GM12878 (cell line): Measurements from ENCODE around the gene MSS51. TPM values are rescaled to one million over a fixed set of nuclear protein-coding genes. Genes with fewer than 3 reads are reported as not detected.

Experiments used
- ATAC-seq: fragments of 200-7000 bp; cut with Tn5 transposase; 3 replicates; pipeline ENCODE4 v1.9.1; 2020; ENCODE audit warnings: mild to moderate bottlenecking, moderate library complexity
- BruUV-seq: library from RNA; stranded (reverse); fragments of 400-500 nt; replicated peaks from 2 replicates; lab custom pipeline; 2021; lab: Mats Ljungman, UMichigan
- CTCF ChIA-PET: fragments of 300-600 bp; sonication (Branson Sonifier 250); formaldehyde crosslinking; extraction: SDS; loops from one replicate; lab custom pipeline; 2021; ENCODE audit warnings: inconsistent platforms; lab: Yijun Ruan, JAX
- POLR2A ChIA-PET: fragments of 350-600 bp; formaldehyde crosslinking; extraction: SDS; loops from one replicate; lab custom pipeline; 2021; ENCODE audit warnings: inconsistent platforms; lab: Charles Lee
- RAD21 ChIA-PET: fragments of 300-600 bp; sonication (Branson Sonifier 250); formaldehyde crosslinking; loops from one replicate; lab custom pipeline; 2023; ENCODE audit warnings: antibody characterized with exemption; ENCODE audit not compliant: unreplicated experiment; lab: Charles Lee
- SMC1A ChIA-PET: fragments of 300-600 bp; sonication (Branson Sonifier 250); formaldehyde crosslinking; loops from one replicate; lab custom pipeline; 2023; ENCODE audit not compliant: unreplicated experiment, uncharacterized antibody; lab: Charles Lee
- DNase-seq: peaks from one replicate; pipeline ENCODE4 v3.0.0-alpha.2; 2011; ENCODE audit warnings: low read depth, low spot score
- FAIRE-seq: peaks from 3 replicates; lab custom pipeline; 2011; peaks lifted over from hg19 to GRCh38; lab: Jason Lieb, UNC
- H2AFZ ChIP-seq: 2 replicates; pipeline ENCODE4 v1.6.0; 2011; ENCODE audit warnings: low read depth, low read length, control low read depth; ENCODE audit not compliant: control insufficient read depth
- H3K27ac ChIP-seq: 2 replicates; pipeline ENCODE4 v1.5.1; 2011; ENCODE audit warnings: control low read depth; ENCODE audit not compliant: control insufficient read depth, insufficient read depth
- H3K27me3 ChIP-seq, 2 experiments: replicated peaks in 1 of 2; 2 replicates each; pipeline versions ENCODE4 v1.6.0 to v1.6.1; 2011; ENCODE audit warnings: low read length in 1 of 2; ENCODE audit not compliant: control insufficient read depth in 2 of 2, insufficient read depth in 2 of 2
- H3K36me3 ChIP-seq, 2 experiments: 2 replicates each; pipeline ENCODE4 v1.5.1; 2011; ENCODE audit warnings: low read length in 1 of 2; ENCODE audit not compliant: control insufficient read depth in 2 of 2, insufficient read depth in 2 of 2
- H3K4me1 ChIP-seq: 2 replicates; pipeline ENCODE4 v1.6.1; 2011; ENCODE audit warnings: mild to moderate bottlenecking, low read length, moderate library complexity, mixed read lengths; ENCODE audit not compliant: control insufficient read depth, insufficient read depth
- H3K4me2 ChIP-seq: 2 replicates; pipeline ENCODE4 v1.6.0; 2011; ENCODE audit warnings: control low read depth; ENCODE audit not compliant: control insufficient read depth, insufficient read depth
- H3K4me3 ChIP-seq: fragments of 200-600 bp; sonication (generic); 2 replicates; pipeline ENCODE4 v1.5.1; 2016
- H3K79me2 ChIP-seq: 2 replicates; pipeline ENCODE4 v1.6.0; 2011; ENCODE audit warnings: low read length; ENCODE audit not compliant: control insufficient read depth, insufficient read depth
- H3K9ac ChIP-seq: 2 replicates; pipeline ENCODE4 v1.8.0; 2011; ENCODE audit warnings: low read length, control low read depth, mixed read lengths; ENCODE audit not compliant: control insufficient read depth, insufficient read depth
- H3K9me3 ChIP-seq: replicated peaks from 3 replicates; pipeline ENCODE4 v1.5.1; 2011; ENCODE audit warnings: mild to moderate bottlenecking, low read length; ENCODE audit not compliant: control insufficient read depth, insufficient read depth
- H4K20me1 ChIP-seq: 2 replicates; pipeline ENCODE4 v1.6.0; 2011; ENCODE audit not compliant: control insufficient read depth, insufficient read depth
- CBX5 ChIP-seq: sonication (generic); IDR thresholded peaks from 2 replicates; pipeline ENCODE4 v1.6.1; 2016; ENCODE audit warnings: low read depth, moderate library complexity, mild to moderate bottlenecking, inconsistent platforms
- EED ChIP-seq: sonication (generic); IDR thresholded peaks from 2 replicates; pipeline ENCODE4 v1.6.1; 2016; ENCODE audit warnings: antibody characterized with exemption, low read depth
- EP300 ChIP-seq, 2 experiments: fragments of 150-350 bp in 1 of 2; IDR thresholded peaks; 2 replicates each; pipeline ENCODE4 v1.6.1; 2011 to 2012; ENCODE audit warnings: low read depth in 2 of 2, low read length in 2 of 2, borderline replicate concordance in 1 of 2, improper control_type of control experiment in 1 of 2, inconsistent platforms in 1 of 2; ENCODE audit not compliant: control insufficient read depth in 1 of 2
- ESRRA ChIP-seq: IDR thresholded peaks from 2 replicates; pipeline ENCODE4 v1.6.1; 2012; ENCODE audit warnings: mild to moderate bottlenecking, low read length, improper control_type of control experiment
- HDAC6 ChIP-seq: fragments of 200-600 bp; sonication (generic); IDR thresholded peaks from one replicate; pipeline ENCODE4 v1.8.0; 2017; ENCODE audit warnings: antibody characterized with exemption; ENCODE audit not compliant: unreplicated experiment
- NFIC ChIP-seq: IDR thresholded peaks from 2 replicates; pipeline ENCODE4 v1.6.1; 2012; ENCODE audit warnings: low read depth, mild to moderate bottlenecking, inconsistent platforms, low read length, moderate library complexity
- NR2F1 ChIP-seq: fragments of 450-650 bp; conservative IDR thresholded peaks from 2 replicates; pipeline ENCODE4 v1.6.1; 2017; ENCODE audit warnings: mild to moderate bottlenecking
- PAX8 ChIP-seq: fragments of 450-650 bp; IDR thresholded peaks from 2 replicates; pipeline ENCODE4 v1.6.1; 2017; ENCODE audit warnings: mild to moderate bottlenecking, moderate library complexity
- POLR2AphosphoS5 ChIP-seq: IDR thresholded peaks from 2 replicates; pipeline ENCODE4 v1.6.1; 2011; ENCODE audit warnings: mild to moderate bottlenecking, low read length, inconsistent platforms
- SMAD1 ChIP-seq: fragments of 450-650 bp; IDR thresholded peaks from 2 replicates; pipeline ENCODE4 v1.6.1; 2018; ENCODE audit warnings: mild to moderate bottlenecking, low read depth; ENCODE audit not compliant: partially characterized antibody
- SMAD5 ChIP-seq: IDR thresholded peaks from 2 replicates; pipeline ENCODE4 v1.6.1; 2016; ENCODE audit warnings: antibody characterized with exemption, low read depth
- TCF12 ChIP-seq: IDR thresholded peaks from 2 replicates; pipeline ENCODE4 v1.6.1; 2011; ENCODE audit warnings: low read depth, mild to moderate bottlenecking, low read length
- TCF3 ChIP-seq: IDR thresholded peaks from 2 replicates; pipeline ENCODE4 v1.6.1; 2012; ENCODE audit warnings: low read depth, mild to moderate bottlenecking, low read length, borderline replicate concordance; ENCODE audit not compliant: insufficient read depth
- WRNIP1 ChIP-seq: IDR thresholded peaks from 2 replicates; pipeline ENCODE4 v1.6.1; 2011; ENCODE audit warnings: low read depth, low read length, improper control_type of control experiment, borderline replicate concordance
- WGBS: methylation state at CpG from one replicate; pipeline ENCODE4 v1.1.6; 2016; ENCODE audit warnings: low lambda C conversion rate; ENCODE audit not compliant: insufficient replicate concordance, insufficient coverage; ENCODE audit errors: missing lambda C conversion rate; 5-methylcytosine and 5-hydroxymethylcytosine counted together
- in situ Hi-C: fragments of 300-500 bp; cut with MboI; formaldehyde crosslinking; loops from 9 replicates; pipeline ENCODE4 v1.14.3; 2018; ENCODE audit warnings: mixed read lengths
- intact Hi-C: fragments of 100-400 bp; cut with micrococcal nuclease; formaldehyde crosslinking; loops from one replicate; pipeline ENCODE4 v1.14.2; 2022; ENCODE audit not compliant: unreplicated experiment
- polyA plus RNA-seq, 11 experiments: library from polyadenylated mRNA; depleted of rRNA in 4 of 11; unstranded in 6 of 11; stranded (reverse) in 5 of 11; fragments of >200 nt; fragmentation: Nextera tagmentation in 4 of 11; fragmentation: Illumina TruSeq in 1 of 11; extraction: Ambion mirVana in 4 of 11; extraction: Trizol in 1 of 11; gene quantifications; 1 replicate in 1 of 11; 2 replicates in 10 of 11; pipeline versions ENCODE4 v1.2.1 to v1.2.3, GENCODE V29; 2011 to 2016; ENCODE audit warnings: inconsistent platforms in 2 of 11, missing spikeins in 2 of 11, low read depth in 1 of 11
- total RNA-seq, 4 experiments: library from RNA; depleted of rRNA in 3 of 4; stranded (reverse); fragments of >200 nt in 3 of 4; fragmentation: Illumina TruSeq in 1 of 4; extraction: Trizol in 1 of 4; gene quantifications; 2 replicates each; pipeline versions ENCODE4 v1.2.1 to v1.2.3, GENCODE V29; 2013 to 2021
- TF ChIP-seq, protein P1 (sequence below): fragments of 450-650 bp; IDR thresholded peaks from 2 replicates; pipeline ENCODE4 v1.6.1; 2018; ENCODE audit warnings: borderline replicate concordance, mild to moderate bottlenecking; ENCODE audit not compliant: partially characterized antibody
- TF ChIP-seq, protein P2 (sequence below): fragments of 450-650 bp; IDR thresholded peaks from 2 replicates; pipeline ENCODE4 v1.6.1; 2017; ENCODE audit warnings: low read depth, mild to moderate bottlenecking, moderate library complexity
- TF ChIP-seq, protein P3 (sequence below): fragments of 150-350 bp; IDR thresholded peaks from 2 replicates; pipeline ENCODE4 v1.6.1; 2014; ENCODE audit warnings: mild to moderate bottlenecking, low read depth, low read length
- TF ChIP-seq, protein P4 (sequence below): IDR thresholded peaks from 2 replicates; pipeline ENCODE4 v1.6.1; 2011; ENCODE audit warnings: mild to moderate bottlenecking, low read depth, low read length, moderate library complexity; ENCODE audit not compliant: insufficient replicate concordance

The MSS51 gene
- total and polyA plus RNA-seq, 10 of the 15 experiments (the other 5 are each of a cell fraction or from before 2014, with no cell fraction given) = 0.06 to 2.1 (median 1.5) TPM

DNA sequence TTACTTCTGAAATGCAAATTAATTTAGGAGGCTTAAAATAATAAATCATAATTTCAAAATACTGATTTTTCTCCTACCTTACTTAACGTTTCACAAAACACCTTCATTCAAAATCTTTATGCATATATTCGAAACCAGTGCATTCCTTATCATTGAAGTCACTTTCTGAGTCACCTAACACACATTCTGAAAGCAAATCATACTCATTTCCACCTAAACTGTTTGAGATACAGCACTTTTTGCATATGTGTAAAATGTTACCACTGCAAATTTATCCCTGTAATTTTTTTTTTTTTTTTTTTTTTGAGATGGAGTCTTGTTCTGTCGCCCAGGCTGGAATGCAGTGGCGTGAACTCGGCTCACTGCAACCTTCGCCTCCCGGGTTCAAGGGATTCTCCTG lies 46.8 kb upstream of the MSS51 start:
- DNase-seq = no peak
- H3K27me3 ChIP-seq = no peaks in the 10 kb centered on the region
- H3K27ac ChIP-seq = no peak overlapping the region
- H3K36me3 ChIP-seq = peaks cover 0 to 9% of the 10 kb centered on the region in 2 experiments; a peak in 3 of 4 replicates
- in situ Hi-C loops (no loop called here), intact Hi-C loops (no loop called here)
- RAD21 ChIA-PET = interaction anchor here (1.0 kb wide), 1 partner anchor 13 kb away, joined by 3 read pairs; no protein-coding TSS in a partner anchor
- H3K9me3 ChIP-seq = no peaks in the 10 kb centered on the region
- peaks cover 6% of the 10 kb centered on the region; the same call in 1 of the 2 replicates for H3K4me1 ChIP-seq
- peak; percentile 23 for FAIRE-seq
- CTCF ChIA-PET = no interaction called here
- H3K4me2 ChIP-seq = peak overlapping the region; percentile 62; the same call in 1 of the 2 replicates
- H3K4me3 ChIP-seq = no peak overlapping the region
- no peaks in the 10 kb centered on the region for H4K20me1 ChIP-seq
- no TSS peak for BruUV-seq
- no peak overlapping the region for H3K9ac ChIP-seq
- 30% methylated on average over 7 of the region's 7 CpGs for WGBS
- POLR2A ChIA-PET = no interaction called here
- peaks cover 5% of the 10 kb centered on the region for H3K79me2 ChIP-seq
- H2AFZ ChIP-seq = no peak overlapping the region
- ATAC-seq = peak; percentile 53; the same call in 2 of the 3 replicates
- SMC1A ChIA-PET = no interaction called here
- no peak for TF ChIP-seq NR2F1
- no peak for TF ChIP-seq POLR2AphosphoS5
- TF ChIP-seq, protein P1, sequence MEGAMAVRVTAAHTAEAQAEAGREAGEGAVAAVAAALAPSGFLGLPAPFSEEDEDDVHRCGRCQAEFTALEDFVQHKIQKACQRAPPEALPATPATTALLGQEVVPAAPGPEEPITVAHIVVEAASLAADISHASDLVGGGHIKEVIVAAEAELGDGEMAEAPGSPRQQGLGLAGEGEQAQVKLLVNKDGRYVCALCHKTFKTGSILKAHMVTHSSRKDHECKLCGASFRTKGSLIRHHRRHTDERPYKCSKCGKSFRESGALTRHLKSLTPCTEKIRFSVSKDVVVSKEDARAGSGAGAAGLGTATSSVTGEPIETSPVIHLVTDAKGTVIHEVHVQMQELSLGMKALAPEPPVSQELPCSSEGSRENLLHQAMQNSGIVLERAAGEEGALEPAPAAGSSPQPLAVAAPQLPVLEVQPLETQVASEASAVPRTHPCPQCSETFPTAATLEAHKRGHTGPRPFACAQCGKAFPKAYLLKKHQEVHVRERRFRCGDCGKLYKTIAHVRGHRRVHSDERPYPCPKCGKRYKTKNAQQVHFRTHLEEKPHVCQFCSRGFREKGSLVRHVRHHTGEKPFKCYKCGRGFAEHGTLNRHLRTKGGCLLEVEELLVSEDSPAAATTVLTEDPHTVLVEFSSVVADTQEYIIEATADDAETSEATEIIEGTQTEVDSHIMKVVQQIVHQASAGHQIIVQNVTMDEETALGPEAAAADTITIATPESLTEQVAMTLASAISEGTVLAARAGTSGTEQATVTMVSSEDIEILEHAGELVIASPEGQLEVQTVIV = no peak
- 0 out of 2 replicates have a peak, but pooled peaks have one; percentile 38 for TF ChIP-seq EED
- TF ChIP-seq SMAD1 = no peak
- TF ChIP-seq EP300 (IDR thresholded peaks at IDR 0.05; ENCODE audit: borderline replicate concordance in 1 of 2, control insufficient read depth in 1 of 2, low read depth in 2 of 2, low read length in 2 of 2) = peak in 1 of 2 experiments; percentile 21; a peak in 1 of 4 replicates
- TF ChIP-seq, protein P2, sequence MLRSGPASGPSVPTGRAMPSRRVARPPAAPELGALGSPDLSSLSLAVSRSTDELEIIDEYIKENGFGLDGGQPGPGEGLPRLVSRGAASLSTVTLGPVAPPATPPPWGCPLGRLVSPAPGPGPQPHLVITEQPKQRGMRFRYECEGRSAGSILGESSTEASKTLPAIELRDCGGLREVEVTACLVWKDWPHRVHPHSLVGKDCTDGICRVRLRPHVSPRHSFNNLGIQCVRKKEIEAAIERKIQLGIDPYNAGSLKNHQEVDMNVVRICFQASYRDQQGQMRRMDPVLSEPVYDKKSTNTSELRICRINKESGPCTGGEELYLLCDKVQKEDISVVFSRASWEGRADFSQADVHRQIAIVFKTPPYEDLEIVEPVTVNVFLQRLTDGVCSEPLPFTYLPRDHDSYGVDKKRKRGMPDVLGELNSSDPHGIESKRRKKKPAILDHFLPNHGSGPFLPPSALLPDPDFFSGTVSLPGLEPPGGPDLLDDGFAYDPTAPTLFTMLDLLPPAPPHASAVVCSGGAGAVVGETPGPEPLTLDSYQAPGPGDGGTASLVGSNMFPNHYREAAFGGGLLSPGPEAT = no peak
- TF ChIP-seq, protein P3, sequence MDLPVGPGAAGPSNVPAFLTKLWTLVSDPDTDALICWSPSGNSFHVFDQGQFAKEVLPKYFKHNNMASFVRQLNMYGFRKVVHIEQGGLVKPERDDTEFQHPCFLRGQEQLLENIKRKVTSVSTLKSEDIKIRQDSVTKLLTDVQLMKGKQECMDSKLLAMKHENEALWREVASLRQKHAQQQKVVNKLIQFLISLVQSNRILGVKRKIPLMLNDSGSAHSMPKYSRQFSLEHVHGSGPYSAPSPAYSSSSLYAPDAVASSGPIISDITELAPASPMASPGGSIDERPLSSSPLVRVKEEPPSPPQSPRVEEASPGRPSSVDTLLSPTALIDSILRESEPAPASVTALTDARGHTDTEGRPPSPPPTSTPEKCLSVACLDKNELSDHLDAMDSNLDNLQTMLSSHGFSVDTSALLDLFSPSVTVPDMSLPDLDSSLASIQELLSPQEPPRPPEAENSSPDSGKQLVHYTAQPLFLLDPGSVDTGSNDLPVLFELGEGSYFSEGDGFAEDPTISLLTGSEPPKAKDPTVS = no peak
- TF ChIP-seq CBX5 = no peak
- no peak for TF ChIP-seq TCF3
- TF ChIP-seq TCF12 = no peak
- no peak for TF ChIP-seq SMAD5
- TF ChIP-seq ESRRA = no peak
- peak; percentile 76 for TF ChIP-seq NFIC
- no peak for TF ChIP-seq HDAC6
- TF ChIP-seq WRNIP1 = no peak
- TF ChIP-seq PAX8 = no peak
- TF ChIP-seq, protein P4, sequence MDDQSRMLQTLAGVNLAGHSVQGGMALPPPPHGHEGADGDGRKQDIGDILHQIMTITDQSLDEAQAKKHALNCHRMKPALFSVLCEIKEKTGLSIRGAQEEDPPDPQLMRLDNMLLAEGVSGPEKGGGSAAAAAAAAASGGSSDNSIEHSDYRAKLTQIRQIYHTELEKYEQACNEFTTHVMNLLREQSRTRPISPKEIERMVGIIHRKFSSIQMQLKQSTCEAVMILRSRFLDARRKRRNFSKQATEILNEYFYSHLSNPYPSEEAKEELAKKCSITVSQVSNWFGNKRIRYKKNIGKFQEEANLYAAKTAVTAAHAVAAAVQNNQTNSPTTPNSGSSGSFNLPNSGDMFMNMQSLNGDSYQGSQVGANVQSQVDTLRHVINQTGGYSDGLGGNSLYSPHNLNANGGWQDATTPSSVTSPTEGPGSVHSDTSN = no peak
